Right atrium auricular region (tissue), 2 donors: ENCODE data around the gene RS1. TPM values are rescaled to one million over a fixed set of nuclear protein-coding genes. Genes with fewer than 3 reads are reported as not detected.

ENCODE experiments used
- DNase-seq: peaks from one replicate; pipeline ENCODE4 v3.0.0-alpha.2; 2019; ENCODE audit warnings: low spot score
- H3K27ac ChIP-seq, 2 donors: fragments of 200-600 bp; sonication (generic); 1 replicate in 1 of 2; 2 replicates in 1 of 2; pipeline ENCODE4 v1.5.1; 2016 to 2019
- H3K27me3 ChIP-seq, 2 donors: fragments of 200-600 bp; sonication (generic); one replicate each; pipeline versions ENCODE4 v1.5.1 to v1.6.0; 2017 to 2019
- H3K36me3 ChIP-seq: fragments of 200-600 bp; sonication (generic); one replicate; pipeline ENCODE4 v1.5.1; 2016
- H3K4me1 ChIP-seq, 2 donors: fragments of 200-600 bp; sonication (generic); one replicate each; pipeline versions ENCODE4 v1.5.1 to v1.6.0; 2017 to 2019
- H3K4me3 ChIP-seq, 2 donors: fragments of 200-600 bp; sonication (generic); 1 replicate in 1 of 2; 2 replicates in 1 of 2; pipeline ENCODE4 v1.5.1; 2017 to 2019; ENCODE audit warnings: mild to moderate bottlenecking in 1 of 2, moderate library complexity in 1 of 2
- H3K9me3 ChIP-seq, 2 donors: fragments of 200-600 bp; sonication (generic); one replicate each; pipeline ENCODE4 v1.5.1; 2019
- total RNA-seq, 2 donors: library from RNA; depleted of rRNA; stranded (reverse); fragments of >200 nt; gene quantifications; one replicate each; pipeline ENCODE4 v1.1.0, GENCODE V29; 2016
- TF ChIP-seq, protein P1 (sequence below), 2 donors: fragments of 200-600 bp; sonication (generic); IDR thresholded peaks; one replicate each; pipeline ENCODE4 v1.5.1; 2019; ENCODE audit warnings: antibody characterized with exemption in 2 of 2

RS1 gene
- total RNA-seq, 2 donors from 2014 or later, result not detected

DNA sequence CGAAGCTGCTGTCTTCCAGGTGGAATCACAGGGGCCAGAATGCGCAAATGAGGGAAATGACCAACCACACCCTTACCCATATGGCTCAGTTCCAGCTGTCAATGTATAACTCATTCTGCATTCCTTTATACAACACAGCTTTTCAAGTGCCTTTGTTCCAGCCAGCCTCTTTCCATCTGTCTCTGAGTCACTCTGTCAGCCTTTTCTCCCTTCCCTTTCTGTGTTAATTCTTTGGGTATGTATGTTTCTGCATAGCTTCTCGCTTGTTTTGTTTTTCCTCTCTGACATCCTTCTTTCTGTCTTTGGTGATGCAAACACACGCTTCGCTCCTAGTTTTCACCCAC, 54.5 kb downstream of the RS1 start:
- TF ChIP-seq, protein P1, sequence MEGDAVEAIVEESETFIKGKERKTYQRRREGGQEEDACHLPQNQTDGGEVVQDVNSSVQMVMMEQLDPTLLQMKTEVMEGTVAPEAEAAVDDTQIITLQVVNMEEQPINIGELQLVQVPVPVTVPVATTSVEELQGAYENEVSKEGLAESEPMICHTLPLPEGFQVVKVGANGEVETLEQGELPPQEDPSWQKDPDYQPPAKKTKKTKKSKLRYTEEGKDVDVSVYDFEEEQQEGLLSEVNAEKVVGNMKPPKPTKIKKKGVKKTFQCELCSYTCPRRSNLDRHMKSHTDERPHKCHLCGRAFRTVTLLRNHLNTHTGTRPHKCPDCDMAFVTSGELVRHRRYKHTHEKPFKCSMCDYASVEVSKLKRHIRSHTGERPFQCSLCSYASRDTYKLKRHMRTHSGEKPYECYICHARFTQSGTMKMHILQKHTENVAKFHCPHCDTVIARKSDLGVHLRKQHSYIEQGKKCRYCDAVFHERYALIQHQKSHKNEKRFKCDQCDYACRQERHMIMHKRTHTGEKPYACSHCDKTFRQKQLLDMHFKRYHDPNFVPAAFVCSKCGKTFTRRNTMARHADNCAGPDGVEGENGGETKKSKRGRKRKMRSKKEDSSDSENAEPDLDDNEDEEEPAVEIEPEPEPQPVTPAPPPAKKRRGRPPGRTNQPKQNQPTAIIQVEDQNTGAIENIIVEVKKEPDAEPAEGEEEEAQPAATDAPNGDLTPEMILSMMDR (IDR thresholded peaks at IDR 0.05), result no peak
- no peaks in the 10 kb centered on the region for H3K9me3 ChIP-seq
- H3K27ac ChIP-seq, result no peak overlapping the region
- H3K4me3 ChIP-seq, result no peak overlapping the region
- H3K27me3 ChIP-seq, result no peaks in the 10 kb centered on the region
- no peak for DNase-seq
- H3K4me1 ChIP-seq, result no peaks in the 10 kb centered on the region
- H3K36me3 ChIP-seq, result no peaks in the 10 kb centered on the region

DNA sequence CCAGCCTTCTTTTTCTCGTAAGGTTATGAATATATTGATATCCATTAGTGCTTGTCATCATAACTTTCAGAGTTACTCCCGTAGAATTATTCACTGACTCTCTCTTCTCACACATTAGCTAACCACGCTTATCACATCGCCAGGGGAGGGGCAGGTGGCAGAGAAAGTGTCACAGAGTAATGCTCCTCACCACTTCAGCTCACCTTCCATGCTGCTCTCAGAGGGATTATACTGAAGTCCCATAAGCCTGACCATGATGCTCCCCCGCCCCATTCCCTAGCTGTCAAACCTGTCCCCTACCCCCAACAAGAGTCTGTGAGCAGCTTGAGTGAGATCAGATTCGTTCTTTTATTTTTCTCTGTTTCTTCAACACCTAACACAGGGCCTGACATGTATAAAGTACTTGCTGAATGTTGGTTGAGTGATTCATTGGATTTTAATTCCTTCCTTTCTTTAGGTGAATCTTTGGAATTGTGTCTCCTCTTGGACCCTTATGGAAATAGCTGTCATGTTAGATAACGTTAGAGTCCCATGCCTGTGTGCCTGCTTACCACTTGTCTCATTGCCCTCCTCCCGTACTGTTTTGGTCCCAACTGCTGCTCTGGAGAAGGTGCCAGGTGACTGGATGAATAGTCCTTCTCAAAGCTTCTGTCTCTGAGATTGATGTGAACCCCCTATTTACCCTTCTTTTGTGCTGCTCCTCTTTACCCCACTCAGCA, 55.1 kb downstream of the RS1 start:
- DNase-seq, result no peak
- Histone ChIP-seq H3K36me3 (no peaks in the 10 kb centered on the region), H3K27me3 (no peaks in the 10 kb centered on the region), H3K9me3 (no peaks in the 10 kb centered on the region), H3K4me3 (no peak overlapping the region), H3K27ac (no peak overlapping the region), H3K4me1 (no peaks in the 10 kb centered on the region)
- TF ChIP-seq, protein P1 (IDR thresholded peaks at IDR 0.05), result no peak

DNA sequence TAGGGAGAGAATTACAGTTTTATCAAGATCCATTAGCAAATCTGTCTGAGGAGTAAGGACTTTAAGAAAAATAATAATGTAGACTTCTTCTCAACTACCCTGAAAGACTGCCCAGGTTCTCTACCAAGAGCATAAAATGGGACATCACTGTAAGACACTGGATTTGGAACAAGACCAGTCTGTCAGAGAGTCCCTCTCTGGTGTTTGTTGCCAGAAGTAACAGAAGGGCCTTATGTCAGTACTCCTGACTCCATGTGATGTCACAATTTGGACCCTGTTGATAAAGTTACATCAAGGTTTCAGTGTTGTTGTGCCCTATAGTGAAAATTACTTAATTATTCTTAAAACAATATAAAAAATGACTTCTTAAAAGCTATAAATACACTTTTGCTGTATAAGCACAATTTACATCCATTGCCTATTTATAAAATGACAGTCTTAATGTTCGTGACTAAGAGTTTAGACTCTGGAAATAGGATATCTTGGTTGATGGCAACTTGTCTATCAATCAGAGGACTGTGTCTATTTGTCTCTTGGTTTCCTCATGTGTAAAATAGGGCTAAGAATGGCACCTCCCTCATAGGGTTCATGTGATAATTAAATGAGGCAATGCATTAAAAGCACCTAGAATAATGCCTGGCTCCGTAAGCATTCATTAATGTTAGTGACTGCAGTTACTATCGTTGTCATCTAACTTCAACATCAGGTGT, 57.8 kb downstream of the RS1 start:
- no peak for DNase-seq
- Histone ChIP-seq H3K4me1 (no peaks in the 10 kb centered on the region), H3K36me3 (no peaks in the 10 kb centered on the region), H3K9me3 (no peaks in the 10 kb centered on the region), H3K4me3 (no peak overlapping the region), H3K27me3 (no peaks in the 10 kb centered on the region), H3K27ac (no peak overlapping the region)
- TF ChIP-seq, protein P1 (IDR thresholded peaks at IDR 0.05), result no peak

DNA sequence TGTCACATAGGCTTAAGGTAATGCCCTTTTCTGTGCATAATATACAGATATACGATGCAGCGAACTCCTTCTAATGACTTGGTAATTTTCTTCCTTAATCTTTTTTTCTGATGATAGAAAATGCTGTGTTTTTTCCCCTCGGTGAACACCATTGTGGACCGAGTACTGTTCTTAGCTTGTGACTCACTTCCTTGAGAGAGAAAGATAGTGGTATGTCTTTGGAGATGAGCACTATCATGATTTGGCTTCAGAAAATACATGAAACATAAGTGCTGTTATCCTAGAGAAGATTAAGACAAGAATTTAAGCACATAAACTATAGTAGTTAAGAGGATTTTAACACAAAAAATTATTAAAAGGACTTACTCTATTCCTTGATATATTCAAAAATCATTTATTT, 63.9 kb downstream of the RS1 start:
- TF ChIP-seq, protein P1 (IDR thresholded peaks at IDR 0.05), result no peak
- no peak overlapping the region for H3K4me3 ChIP-seq
- H3K4me1 ChIP-seq, result no peaks in the 10 kb centered on the region
- H3K27ac ChIP-seq, result no peak overlapping the region
- H3K36me3 ChIP-seq, result peaks cover 5% of the 10 kb centered on the region
- H3K27me3 ChIP-seq, result no peaks in the 10 kb centered on the region
- no peaks in the 10 kb centered on the region for H3K9me3 ChIP-seq
- DNase-seq, result no peak

DNA sequence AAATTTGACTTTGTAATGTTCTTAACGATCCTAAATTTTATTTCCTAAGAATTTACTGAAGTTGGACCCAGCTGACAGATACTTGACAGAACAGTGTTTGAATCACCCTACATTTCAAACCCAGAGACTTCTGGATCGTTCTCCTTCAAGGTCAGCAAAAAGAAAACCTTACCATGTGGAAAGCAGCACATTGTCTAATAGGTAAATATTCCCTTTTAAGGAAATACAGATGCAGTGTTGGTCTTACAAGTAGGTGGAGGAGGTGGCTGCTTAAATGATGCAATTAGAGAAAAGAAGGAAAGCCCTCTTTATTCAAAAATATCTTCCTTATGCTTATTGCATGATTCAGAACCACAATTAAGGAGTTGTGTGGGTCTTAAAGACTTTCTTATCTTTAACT, 73.5 kb downstream of the RS1 start:
- no peak for DNase-seq
- peaks cover 4% of the 10 kb centered on the region for H3K36me3 ChIP-seq
- H3K4me1 ChIP-seq, result no peaks in the 10 kb centered on the region
- no peak overlapping the region for H3K27ac ChIP-seq
- H3K27me3 ChIP-seq, result no peaks in the 10 kb centered on the region
- TF ChIP-seq, protein P1 (IDR thresholded peaks at IDR 0.05), result no peak
- H3K9me3 ChIP-seq, result no peaks in the 10 kb centered on the region
- no peak overlapping the region for H3K4me3 ChIP-seq
